Forelimb muscle (tissue), 1 donor: ENCODE data around the gene SH3GL3. TPM values are rescaled to one million over a fixed set of nuclear protein-coding genes. Genes with fewer than 3 reads are reported as not detected.

ENCODE experiments used
- DNase-seq: peaks from one replicate; pipeline ENCODE4 v3.0.0-alpha.2; 2013; ENCODE audit warnings: low read depth
- polyA plus RNA-seq: library from polyadenylated mRNA; unstranded; fragments of 120-200 nt; gene quantifications from one replicate; pipeline ENCODE4 v1.2.1, GENCODE V29; 2013; ENCODE audit not compliant: insufficient read length

The SH3GL3 gene
- polyA plus RNA-seq, 1 donor: 6.5 TPM

- DNase-seq: no peak
Observed at GRCh38 chr15:83462026-83462425, 14.9 kb downstream of the SH3GL3 start.

GRCh38 chr15:83462953-83463433 is 15.9 kb downstream of the SH3GL3 start:
- no peak for DNase-seq

GRCh38 chr15:83470887-83471286 is 23.7 kb downstream of the SH3GL3 start:
- DNase-seq: no peak

- no peak for DNase-seq
Observed at GRCh38 chr15:83471307-83471866, 24.2 kb downstream of the SH3GL3 start.

GRCh38 chr15:83472151-83472550 is 25.0 kb downstream of the SH3GL3 start:
- DNase-seq: no peak

- no peak for DNase-seq
Observed at GRCh38 chr15:83472797-83473196, 25.7 kb downstream of the SH3GL3 start.

GRCh38 chr15:83474578-83474977 is 27.4 kb downstream of the SH3GL3 start:
- DNase-seq: no peak

GRCh38 chr15:83475551-83475950 is 28.4 kb downstream of the SH3GL3 start:
- DNase-seq: no peak

- no peak for DNase-seq
Observed at GRCh38 chr15:83476066-83476465, 28.9 kb downstream of the SH3GL3 start.

GRCh38 chr15:83476708-83477107 is 29.6 kb downstream of the SH3GL3 start:
- no peak for DNase-seq

GRCh38 chr15:83477172-83477807 is 30.1 kb downstream of the SH3GL3 start:
- peak; percentile 72 for DNase-seq

- DNase-seq: no peak
Observed at GRCh38 chr15:83477808-83478537, 30.8 kb downstream of the SH3GL3 start.

- DNase-seq: no peak
Observed at GRCh38 chr15:83483612-83484011, 36.5 kb downstream of the SH3GL3 start.

- DNase-seq: no peak
Observed at GRCh38 chr15:83484636-83485035, 37.5 kb downstream of the SH3GL3 start.

- DNase-seq: no peak
Observed at GRCh38 chr15:83486363-83486762, 39.2 kb downstream of the SH3GL3 start.

GRCh38 chr15:83487519-83487918 is 40.4 kb downstream of the SH3GL3 start:
- no peak for DNase-seq

GRCh38 chr15:83489690-83490089 is 42.5 kb downstream of the SH3GL3 start:
- no peak for DNase-seq

- no peak for DNase-seq
Observed at GRCh38 chr15:83491486-83491885, 44.3 kb downstream of the SH3GL3 start.

- no peak for DNase-seq
Observed at GRCh38 chr15:83496766-83497165, 49.6 kb downstream of the SH3GL3 start.

GRCh38 chr15:83498374-83498773 is 51.2 kb downstream of the SH3GL3 start:
- no peak for DNase-seq

GRCh38 chr15:83498801-83499200 is 51.7 kb downstream of the SH3GL3 start:
- DNase-seq: no peak

GRCh38 chr15:83499476-83499875 is 52.3 kb downstream of the SH3GL3 start:
- no peak for DNase-seq
